ENCODE results near the gene IL17RD.

The IL17RD gene

DNA sequence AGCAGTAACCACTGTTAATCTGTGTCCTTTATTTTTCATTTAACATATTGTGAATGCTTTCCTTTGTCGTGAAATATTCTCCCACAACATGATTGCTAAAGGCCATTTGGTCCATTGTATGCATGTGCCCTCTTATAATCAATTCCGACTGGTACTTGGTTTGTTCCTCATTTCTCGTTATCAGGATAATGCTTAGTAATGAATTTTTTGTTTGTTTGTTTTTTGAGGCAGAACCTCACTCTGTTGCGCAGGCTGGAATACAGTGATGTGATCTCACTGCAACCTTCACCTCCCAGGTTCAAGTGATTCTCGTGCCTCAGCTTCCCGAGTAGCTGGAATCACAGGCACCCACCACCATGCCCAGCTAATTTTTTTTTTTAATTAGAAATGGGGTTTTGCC is 82.7 kb downstream of the IL17RD start:
- no peak for DNase-seq
- in situ Hi-C loops (cut with HindIII; ENCODE audit: low pct_ligation_motif_present, low sequenced_read_pairs), result no loop called here
- no peaks in the 10 kb centered on the region for H3K27me3 ChIP-seq (replicated peaks)

DNA sequence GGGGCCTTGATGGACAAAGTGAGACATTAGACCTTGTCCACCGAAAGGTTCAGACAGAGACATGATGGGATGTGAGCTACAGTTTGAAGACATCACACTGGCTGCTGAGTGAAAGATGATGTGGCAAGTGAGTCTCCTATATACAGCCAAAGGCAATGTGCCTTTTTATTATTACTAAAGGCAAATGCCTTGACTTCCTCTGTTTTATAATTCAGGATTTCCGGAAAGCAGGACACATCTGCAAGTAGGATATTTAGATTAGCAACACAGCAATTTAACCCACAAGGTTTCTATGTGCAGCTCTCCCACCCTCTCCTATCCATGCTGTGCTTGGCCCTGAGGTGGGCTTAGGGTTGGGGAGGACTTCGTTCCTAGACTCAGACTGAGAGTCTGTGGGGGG is 84.0 kb downstream of the IL17RD start:
- Histone ChIP-seq H3K36me3 (replicated peaks) (no peaks in the 10 kb centered on the region), H3K27ac (no peak overlapping the region), H3K27me3 (replicated peaks) (no peaks in the 10 kb centered on the region), H3K4me3 (ENCODE audit: low read depth, low read length) (no peak overlapping the region)
- TF ChIP-seq, protein P1, sequence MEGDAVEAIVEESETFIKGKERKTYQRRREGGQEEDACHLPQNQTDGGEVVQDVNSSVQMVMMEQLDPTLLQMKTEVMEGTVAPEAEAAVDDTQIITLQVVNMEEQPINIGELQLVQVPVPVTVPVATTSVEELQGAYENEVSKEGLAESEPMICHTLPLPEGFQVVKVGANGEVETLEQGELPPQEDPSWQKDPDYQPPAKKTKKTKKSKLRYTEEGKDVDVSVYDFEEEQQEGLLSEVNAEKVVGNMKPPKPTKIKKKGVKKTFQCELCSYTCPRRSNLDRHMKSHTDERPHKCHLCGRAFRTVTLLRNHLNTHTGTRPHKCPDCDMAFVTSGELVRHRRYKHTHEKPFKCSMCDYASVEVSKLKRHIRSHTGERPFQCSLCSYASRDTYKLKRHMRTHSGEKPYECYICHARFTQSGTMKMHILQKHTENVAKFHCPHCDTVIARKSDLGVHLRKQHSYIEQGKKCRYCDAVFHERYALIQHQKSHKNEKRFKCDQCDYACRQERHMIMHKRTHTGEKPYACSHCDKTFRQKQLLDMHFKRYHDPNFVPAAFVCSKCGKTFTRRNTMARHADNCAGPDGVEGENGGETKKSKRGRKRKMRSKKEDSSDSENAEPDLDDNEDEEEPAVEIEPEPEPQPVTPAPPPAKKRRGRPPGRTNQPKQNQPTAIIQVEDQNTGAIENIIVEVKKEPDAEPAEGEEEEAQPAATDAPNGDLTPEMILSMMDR (IDR thresholded peaks at IDR 0.05; ENCODE audit: low read depth, low read length, missing control alignments), result no peak
- in situ Hi-C loops (cut with HindIII; ENCODE audit: low pct_ligation_motif_present, low sequenced_read_pairs), result no loop called here
- no peak for DNase-seq

More for the DNA sequence above, 82.7 kb downstream of the IL17RD start:
- Histone ChIP-seq H3K36me3 (replicated peaks) (no peaks in the 10 kb centered on the region), H3K27ac (no peak overlapping the region), H3K4me3 (ENCODE audit: low read depth, low read length) (no peak overlapping the region)
- TF ChIP-seq, protein P1 (IDR thresholded peaks at IDR 0.05; ENCODE audit: low read depth, low read length, missing control alignments), result no peak

DNA sequence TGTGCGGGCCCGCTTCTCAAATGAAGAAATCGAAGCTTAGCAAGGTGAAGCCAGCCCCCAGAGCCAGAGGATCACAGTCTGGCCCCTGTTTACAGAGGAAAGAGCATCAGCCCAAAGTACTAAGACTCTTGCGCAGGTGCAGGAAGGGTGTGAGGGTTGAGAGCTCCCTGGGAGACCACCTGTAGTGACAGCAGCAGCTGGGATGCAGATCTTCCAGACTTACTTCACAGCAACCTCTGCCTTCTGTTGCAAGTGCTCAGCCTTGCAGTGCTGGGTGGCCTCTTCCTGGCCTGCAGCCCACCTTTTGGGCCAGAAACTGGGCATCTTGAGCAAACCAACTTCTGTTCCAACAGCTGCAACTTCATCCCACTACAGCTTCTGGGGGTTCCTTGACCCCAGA is 85.0 kb downstream of the IL17RD start:
- H3K27me3 ChIP-seq (replicated peaks), result no peaks in the 10 kb centered on the region
- in situ Hi-C loops (cut with HindIII; ENCODE audit: low pct_ligation_motif_present, low sequenced_read_pairs), result no loop called here
- TF ChIP-seq, protein P1 (IDR thresholded peaks at IDR 0.05; ENCODE audit: low read depth, low read length, missing control alignments), result no peak
- H3K4me3 ChIP-seq (ENCODE audit: low read depth, low read length), result no peak overlapping the region
- no peaks in the 10 kb centered on the region for H3K36me3 ChIP-seq (replicated peaks)
- no peak overlapping the region for H3K27ac ChIP-seq
- DNase-seq, result no peak

DNA sequence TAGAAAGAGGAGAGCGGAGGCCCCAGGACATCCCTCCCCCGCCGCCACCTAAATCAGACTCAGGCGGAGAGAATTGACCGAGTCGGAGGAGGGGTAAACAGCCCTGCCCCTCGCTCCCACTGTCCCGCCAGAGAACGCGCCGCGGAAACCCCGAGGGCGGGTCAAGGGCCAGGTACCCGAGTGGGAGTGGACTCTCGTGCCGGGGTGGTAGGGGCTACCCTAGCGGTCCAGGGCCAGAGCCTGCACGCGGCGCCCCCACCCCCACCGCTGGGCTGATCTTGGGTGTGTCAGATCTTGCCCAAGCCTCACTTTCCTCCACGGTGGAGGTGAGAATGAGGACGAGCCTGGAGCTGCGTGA is 85.7 kb downstream of the IL17RD start:
- peak overlapping the region; percentile 74 for H3K4me3 ChIP-seq (ENCODE audit: low read depth, low read length)

DNA sequence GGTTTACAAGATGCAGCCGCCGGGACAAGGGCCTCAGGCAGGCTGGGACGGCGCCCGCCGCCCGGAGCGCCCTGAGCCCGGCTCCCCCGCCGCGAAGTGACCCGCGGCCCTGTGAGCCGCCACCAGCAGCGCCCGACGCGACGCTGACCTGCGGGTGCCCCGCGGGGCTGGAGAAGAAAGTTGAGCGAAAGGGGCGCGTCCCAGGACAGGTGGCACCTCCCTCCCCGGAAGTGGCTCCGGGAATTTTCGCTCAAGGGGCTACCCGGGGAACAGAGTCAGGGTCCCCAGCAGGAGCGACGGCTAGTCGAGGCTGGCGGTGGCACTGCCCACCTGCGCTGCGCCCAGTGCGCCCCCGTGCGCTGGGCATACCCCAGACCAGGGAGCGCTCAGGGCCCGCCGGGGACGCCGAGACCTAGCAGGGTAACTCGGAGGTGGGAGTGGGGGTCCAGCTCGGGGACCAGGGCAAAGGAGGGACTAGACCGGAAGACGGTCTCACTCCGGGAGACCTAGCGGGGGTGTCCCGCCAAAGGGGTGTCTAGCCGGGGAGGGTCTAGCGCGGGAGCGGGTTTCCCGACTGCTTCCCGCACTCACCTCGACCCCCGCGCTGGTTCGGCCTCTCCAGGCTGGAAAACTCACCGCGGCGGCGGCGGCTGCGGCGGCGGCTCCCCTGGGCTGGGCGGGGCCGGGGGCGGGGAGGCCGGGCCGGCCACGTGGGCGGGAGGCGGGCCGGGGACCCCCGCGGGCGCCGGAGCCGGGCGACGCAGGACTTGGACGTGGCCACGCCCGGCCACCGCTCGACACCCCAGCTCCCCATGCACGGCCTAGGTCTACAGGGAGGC is 86.3 kb downstream of the IL17RD start:
- Histone ChIP-seq H3K27me3 (replicated peaks) (no peaks in the 10 kb centered on the region), H3K36me3 (replicated peaks) (no peaks in the 10 kb centered on the region), H3K4me3 (ENCODE audit: low read depth, low read length) (peak overlapping the region; percentile 74), H3K27ac (no peak overlapping the region)
- in situ Hi-C loops (cut with HindIII; ENCODE audit: low pct_ligation_motif_present, low sequenced_read_pairs), result no loop called here
- no peak for DNase-seq
- TF ChIP-seq, protein P1 (IDR thresholded peaks at IDR 0.05; ENCODE audit: low read depth, low read length, missing control alignments), result no peak

More for the DNA sequence above, 85.7 kb downstream of the IL17RD start:
- H3K27ac ChIP-seq, result no peak overlapping the region
- no peaks in the 10 kb centered on the region for H3K36me3 ChIP-seq (replicated peaks)
- DNase-seq, result no peak
- TF ChIP-seq, protein P1 (IDR thresholded peaks at IDR 0.05; ENCODE audit: low read depth, low read length, missing control alignments), result peak; percentile 12
- no peaks in the 10 kb centered on the region for H3K27me3 ChIP-seq (replicated peaks)
- in situ Hi-C loops (cut with HindIII; ENCODE audit: low pct_ligation_motif_present, low sequenced_read_pairs), result no loop called here

DNA sequence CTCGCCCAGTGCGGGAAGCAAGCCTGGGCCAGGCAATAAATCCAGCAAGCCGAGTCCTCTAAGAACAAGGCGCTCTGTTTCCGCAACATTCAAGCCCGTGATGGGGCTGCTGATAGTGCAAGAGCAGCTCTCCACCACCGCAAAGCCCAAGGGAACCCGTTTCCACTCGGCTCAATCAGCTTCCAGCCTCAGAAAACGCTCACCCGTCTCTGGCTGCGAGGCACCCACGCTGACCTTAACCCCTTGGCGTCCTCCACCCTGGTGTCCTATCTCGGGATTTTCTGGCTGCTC is 86.9 kb downstream of the IL17RD start:
- DNase-seq, result peak; percentile 66
- Histone ChIP-seq H3K4me3 (ENCODE audit: low read depth, low read length) (peak overlapping the region; percentile 74), H3K27me3 (replicated peaks) (no peaks in the 10 kb centered on the region), H3K27ac (no peak overlapping the region), H3K36me3 (replicated peaks) (no peaks in the 10 kb centered on the region)
- in situ Hi-C loops (cut with HindIII; ENCODE audit: low pct_ligation_motif_present, low sequenced_read_pairs), result no loop called here
- TF ChIP-seq, protein P1 (IDR thresholded peaks at IDR 0.05; ENCODE audit: low read depth, low read length, missing control alignments), result no peak

Measured in brain microvascular endothelial cell (primary cell).